ENCODE data around the gene HIPK2.

HIPK2 gene

GRCh38 chr7:139586286-139586685 is 191.5 kb downstream of the HIPK2 start:
- H3K4me3 ChIP-seq (ENCODE audit: low read depth, low read length, poor library complexity, severe bottlenecking), result no peak overlapping the region
- no peak overlapping the region for H3K9ac ChIP-seq (ENCODE audit: low read length)
- no peaks in the 10 kb centered on the region for H3K4me1 ChIP-seq (ENCODE audit: insufficient read depth, low read length, severe bottlenecking)
- H3F3A ChIP-seq (ENCODE audit: insufficient read depth, low read length), result no peaks in the 10 kb centered on the region
- H3K79me2 ChIP-seq (ENCODE audit: insufficient read depth, low read length), result no peaks in the 10 kb centered on the region
- no peak overlapping the region for H3K4me2 ChIP-seq (ENCODE audit: low read length)
- no peaks in the 10 kb centered on the region for H4K20me1 ChIP-seq (ENCODE audit: insufficient read depth, low read length)
- H3K27ac ChIP-seq (ENCODE audit: low read depth, low read length, poor library complexity, severe bottlenecking), result no peak overlapping the region
- H3K9me3 ChIP-seq (ENCODE audit: low read length), result no peaks in the 10 kb centered on the region
- no peaks in the 10 kb centered on the region for H3K36me3 ChIP-seq (ENCODE audit: insufficient read depth, low read length)
- H3K9me2 ChIP-seq (ENCODE audit: low read depth, low read length), result no peaks in the 10 kb centered on the region
- 0 out of 2 replicates have a peak, but pooled peaks cover 4% of the 10 kb centered on the region for H3K27me3 ChIP-seq (ENCODE audit: insufficient read depth, low read length)
- no peak overlapping the region for H2AFZ ChIP-seq (ENCODE audit: low read length)
- no peak for TF ChIP-seq CTCF (IDR thresholded peaks at IDR 0.05; ENCODE audit: low read length)
- no peak for TF ChIP-seq EZH2 (IDR thresholded peaks at IDR 0.05; ENCODE audit: borderline replicate concordance, low read length)

- H3K36me3 ChIP-seq (ENCODE audit: insufficient read depth, low read length), result no peaks in the 10 kb centered on the region
- H3K4me3 ChIP-seq (ENCODE audit: low read depth, low read length, poor library complexity, severe bottlenecking), result no peak overlapping the region
- TF ChIP-seq CTCF (IDR thresholded peaks at IDR 0.05; ENCODE audit: low read length), result no peak
- no peak for TF ChIP-seq EZH2 (IDR thresholded peaks at IDR 0.05; ENCODE audit: borderline replicate concordance, low read length)
- H3K9ac ChIP-seq (ENCODE audit: low read length), result no peak overlapping the region
- no peaks in the 10 kb centered on the region for H3K9me3 ChIP-seq (ENCODE audit: low read length)
- H3K4me1 ChIP-seq (ENCODE audit: insufficient read depth, low read length, severe bottlenecking), result no peaks in the 10 kb centered on the region
- H4K20me1 ChIP-seq (ENCODE audit: insufficient read depth, low read length), result no peaks in the 10 kb centered on the region
- no peak overlapping the region for H3K4me2 ChIP-seq (ENCODE audit: low read length)
- no peaks in the 10 kb centered on the region for H3F3A ChIP-seq (ENCODE audit: insufficient read depth, low read length)
- 0 out of 2 replicates have a peak, but pooled peaks cover 4% of the 10 kb centered on the region for H3K27me3 ChIP-seq (ENCODE audit: insufficient read depth, low read length)
- no peaks in the 10 kb centered on the region for H3K9me2 ChIP-seq (ENCODE audit: low read depth, low read length)
- H3K27ac ChIP-seq (ENCODE audit: low read depth, low read length, poor library complexity, severe bottlenecking), result no peak overlapping the region
- no peak overlapping the region for H2AFZ ChIP-seq (ENCODE audit: low read length)
- no peaks in the 10 kb centered on the region for H3K79me2 ChIP-seq (ENCODE audit: insufficient read depth, low read length)
These were observed 192.8 kb downstream of the HIPK2 start for GRCh38 chr7:139585042-139585441.

DNA sequence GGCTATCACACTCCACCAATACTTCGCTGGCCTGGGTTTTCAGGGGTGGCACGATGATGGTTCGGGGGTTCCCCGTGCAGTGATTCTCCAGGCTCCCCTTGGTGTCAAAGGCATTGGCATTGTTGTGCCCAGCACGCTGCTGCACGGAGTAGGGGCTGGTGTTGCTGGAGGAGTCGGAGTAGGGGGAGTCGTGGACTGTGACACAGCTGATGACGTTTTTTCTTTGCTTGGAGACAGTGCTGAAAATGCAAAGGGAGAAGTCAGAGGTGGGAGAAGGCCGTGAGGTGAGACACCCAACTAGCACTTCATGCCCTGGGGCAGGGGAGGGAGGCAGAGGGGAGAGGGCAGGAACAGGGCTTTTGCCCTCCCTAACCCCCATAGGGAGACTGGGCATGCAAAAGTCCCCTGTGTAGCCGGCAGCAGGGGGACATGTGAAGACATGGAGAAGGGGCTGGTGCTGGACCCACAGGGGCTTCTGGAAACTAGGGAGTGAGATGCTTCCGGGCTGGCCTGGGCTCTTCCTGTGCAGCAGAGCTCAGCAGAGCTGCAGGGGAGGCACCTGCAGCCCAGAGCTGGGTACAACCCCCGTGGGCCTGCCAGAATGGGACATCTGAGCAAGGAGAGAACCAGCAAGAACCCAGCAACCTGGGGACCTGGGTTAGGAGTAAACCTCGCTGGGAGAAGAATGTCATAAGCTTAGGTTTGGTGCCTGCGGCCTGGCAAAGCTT is 193.8 kb downstream of the HIPK2 start:
- Histone ChIP-seq H3K9me3 (ENCODE audit: low read length) (no peaks in the 10 kb centered on the region), H3K4me2 (ENCODE audit: low read length) (no peak overlapping the region), H3F3A (ENCODE audit: insufficient read depth, low read length) (no peaks in the 10 kb centered on the region), H2AFZ (ENCODE audit: low read length) (no peak overlapping the region), H3K27me3 (ENCODE audit: insufficient read depth, low read length) (0 out of 2 replicates have a peak, but pooled peaks cover 4% of the 10 kb centered on the region), H3K36me3 (ENCODE audit: insufficient read depth, low read length) (no peaks in the 10 kb centered on the region), H3K79me2 (ENCODE audit: insufficient read depth, low read length) (no peaks in the 10 kb centered on the region), H3K4me1 (ENCODE audit: insufficient read depth, low read length, severe bottlenecking) (no peaks in the 10 kb centered on the region), H4K20me1 (ENCODE audit: insufficient read depth, low read length) (no peaks in the 10 kb centered on the region), H3K27ac (ENCODE audit: low read depth, low read length, poor library complexity, severe bottlenecking) (no peak overlapping the region), H3K4me3 (ENCODE audit: low read depth, low read length, poor library complexity, severe bottlenecking) (no peak overlapping the region), H3K9ac (ENCODE audit: low read length) (no peak overlapping the region), H3K9me2 (ENCODE audit: low read depth, low read length) (no peaks in the 10 kb centered on the region)
- no peak for TF ChIP-seq CTCF (IDR thresholded peaks at IDR 0.05; ENCODE audit: low read length)
- TF ChIP-seq EZH2 (IDR thresholded peaks at IDR 0.05; ENCODE audit: borderline replicate concordance, low read length), result no peak

Data from OCI-LY1 (cell line).